CD8-positive, alpha-beta memory T cell (primary cell): Measurements from ENCODE around the gene SIL1. TPM values are rescaled to one million over a fixed set of nuclear protein-coding genes. Genes with fewer than 3 reads are reported as not detected.

Experiments used
- CTCF ChIA-PET: fragments of 350-600 bp; sonication (Branson Sonifier 250); formaldehyde crosslinking; loops from one replicate; lab custom pipeline; 2021; ENCODE audit warnings: antibody characterized with exemption; lab: Charles Lee
- POLR2A ChIA-PET: fragments of 350-600 bp; sonication (Branson Sonifier 250); formaldehyde crosslinking; loops from one replicate; lab custom pipeline; 2021; ENCODE audit warnings: antibody characterized with exemption; lab: Charles Lee
- DNase-seq, 5 donors: peaks; one replicate each; pipeline versions ENCODE4 v3.0.0 to v3.0.0-alpha.2; 2020 to 2022; ENCODE audit warnings: mixed read lengths in 1 of 5
- H3K27ac ChIP-seq: one replicate; pipeline ENCODE4 v1.7.0; 2013; ENCODE audit warnings: low read depth, mild to moderate bottlenecking, low read length, moderate library complexity
- H3K27me3 ChIP-seq: 2 replicates; pipeline ENCODE4 v1.7.0; 2013; ENCODE audit warnings: low read length, mild to moderate bottlenecking; ENCODE audit not compliant: insufficient read depth, poor library complexity, severe bottlenecking
- H3K36me3 ChIP-seq: 2 replicates; pipeline ENCODE4 v1.7.0; 2013; ENCODE audit warnings: mild to moderate bottlenecking, low read length, moderate library complexity; ENCODE audit not compliant: insufficient read depth
- H3K4me1 ChIP-seq: 2 replicates; pipeline ENCODE4 v1.7.0; 2013; ENCODE audit warnings: mild to moderate bottlenecking, low read length, moderate library complexity; ENCODE audit not compliant: insufficient read depth
- H3K4me3 ChIP-seq: 2 replicates; pipeline ENCODE4 v1.7.0; 2013; ENCODE audit warnings: mild to moderate bottlenecking, low read length
- H3K9me3 ChIP-seq: 2 replicates; pipeline ENCODE4 v1.7.0; 2013; ENCODE audit warnings: mild to moderate bottlenecking, low read length
- H3K27ac Mint-ChIP-seq, 8 donors: one replicate each; pipeline ENCODE4 v1.8.0; 2020 to 2021; ENCODE audit warnings: mixed read lengths in 8 of 8, mild to moderate bottlenecking in 6 of 8, inconsistent platforms in 3 of 8, moderate library complexity in 3 of 8
- H3K27me3 Mint-ChIP-seq, 2 donors: one replicate each; pipeline ENCODE4 v1.8.0; 2020 to 2021; ENCODE audit warnings: mixed read lengths in 2 of 2, mild to moderate bottlenecking in 1 of 2, moderate library complexity in 1 of 2
- H3K36me3 Mint-ChIP-seq, 3 donors: one replicate each; pipeline ENCODE4 v1.8.0; 2020 to 2021; ENCODE audit warnings: mixed read lengths in 3 of 3, inconsistent platforms in 1 of 3, mild to moderate bottlenecking in 1 of 3
- H3K4me1 Mint-ChIP-seq, 3 donors: one replicate each; pipeline ENCODE4 v1.8.0; 2020 to 2021; ENCODE audit warnings: mixed read lengths in 3 of 3, inconsistent platforms in 1 of 3, mild to moderate bottlenecking in 1 of 3
- H3K4me3 Mint-ChIP-seq, 7 donors: one replicate each; pipeline ENCODE4 v1.8.0; 2020 to 2021; ENCODE audit warnings: mixed read lengths in 7 of 7, mild to moderate bottlenecking in 6 of 7, moderate library complexity in 4 of 7, inconsistent platforms in 2 of 7
- H3K9me3 Mint-ChIP-seq, 5 donors: one replicate each; pipeline ENCODE4 v1.8.0; 2020 to 2022; ENCODE audit warnings: mixed read lengths in 5 of 5, mild to moderate bottlenecking in 3 of 5, moderate library complexity in 2 of 5, inconsistent platforms in 1 of 5
- polyA plus RNA-seq: library from polyadenylated mRNA; unstranded; fragments of 300-500 nt; fragmentation: Illumina TruSeq; gene quantifications from one replicate; pipeline ENCODE4 v1.2.3, GENCODE V29; 2021
- total RNA-seq, 2 experiments: library from RNA; stranded (reverse); gene quantifications; one replicate each; pipeline ENCODE4 v1.2.3, GENCODE V29; 2021

SIL1 gene
- total and polyA plus RNA-seq, 3 experiments from 2014 or later = 15.0 to 27.5 (median 26.6) TPM

DNA sequence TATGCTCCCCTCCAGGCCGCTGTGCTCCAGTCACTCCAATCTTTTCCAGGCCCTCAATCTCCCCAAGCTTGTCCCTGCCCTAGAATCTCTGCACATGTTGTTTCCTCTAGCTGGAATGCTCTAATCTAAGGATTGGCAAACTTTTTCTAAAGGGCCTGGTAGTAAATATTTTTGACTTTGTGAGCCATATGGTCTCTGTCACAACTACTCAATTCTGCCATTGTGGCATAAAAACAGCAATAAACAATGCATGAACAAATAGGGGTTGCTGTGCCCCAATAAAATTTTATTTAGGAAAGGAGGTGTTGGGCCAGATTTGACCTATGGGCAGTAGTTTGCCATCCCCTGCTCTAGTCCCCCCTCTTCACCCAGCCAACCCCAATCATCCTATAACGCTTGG is 172.5 kb downstream of the SIL1 start:
- Mint-ChIP-seq H3K4me3 (no peak overlapping the region), H3K4me1 (no peaks in the 10 kb centered on the region), H3K9me3 (no peaks in the 10 kb centered on the region), H3K36me3 (peaks cover 0 to 32% (median 19%) of the 10 kb centered on the region in 3 donors), H3K27me3 (no peaks in the 10 kb centered on the region), H3K27ac (no peak overlapping the region)
- ChIA-PET CTCF (no interaction called here), POLR2A (no interaction called here)
- Histone ChIP-seq H3K9me3 (no peaks in the 10 kb centered on the region), H3K36me3 (no peaks in the 10 kb centered on the region), H3K4me3 (no peak overlapping the region), H3K4me1 (no peaks in the 10 kb centered on the region), H3K27me3 (no peaks in the 10 kb centered on the region), H3K27ac (no peak overlapping the region)
- DNase-seq = no peak

DNA sequence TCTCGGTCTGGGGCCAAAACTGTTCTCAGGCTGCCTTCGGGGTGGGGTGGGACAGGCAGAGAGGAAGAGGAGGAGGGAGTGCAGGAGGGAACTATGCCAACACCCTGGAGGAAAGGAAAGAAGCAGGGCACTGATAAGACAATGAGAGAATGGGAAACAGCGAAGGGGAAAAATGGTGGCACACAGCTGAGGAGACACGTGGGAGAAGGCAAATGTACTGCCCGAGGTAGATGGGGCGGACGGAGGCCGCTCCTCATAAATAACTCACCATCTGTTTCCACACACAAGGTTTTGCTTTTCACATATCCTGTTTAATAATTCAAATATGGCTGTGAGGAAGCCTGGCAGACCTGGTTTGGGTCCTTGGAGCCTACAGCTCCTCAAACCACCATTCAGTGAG is 174.9 kb downstream of the SIL1 start:
- Mint-ChIP-seq H3K27me3 (no peaks in the 10 kb centered on the region), H3K4me1 (no peaks in the 10 kb centered on the region), H3K27ac (no peak overlapping the region), H3K4me3 (no peak overlapping the region), H3K36me3 (peaks cover 7 to 53% (median 36%) of the 10 kb centered on the region in 3 donors), H3K9me3 (no peaks in the 10 kb centered on the region)
- CTCF ChIA-PET = no interaction called here
- no peaks in the 10 kb centered on the region for H3K36me3 ChIP-seq
- no peaks in the 10 kb centered on the region for H3K27me3 ChIP-seq
- no peak overlapping the region for H3K4me3 ChIP-seq
- no peak for DNase-seq
- no peaks in the 10 kb centered on the region for H3K9me3 ChIP-seq
- no peak overlapping the region for H3K27ac ChIP-seq
- POLR2A ChIA-PET = no interaction called here
- no peaks in the 10 kb centered on the region for H3K4me1 ChIP-seq

DNA sequence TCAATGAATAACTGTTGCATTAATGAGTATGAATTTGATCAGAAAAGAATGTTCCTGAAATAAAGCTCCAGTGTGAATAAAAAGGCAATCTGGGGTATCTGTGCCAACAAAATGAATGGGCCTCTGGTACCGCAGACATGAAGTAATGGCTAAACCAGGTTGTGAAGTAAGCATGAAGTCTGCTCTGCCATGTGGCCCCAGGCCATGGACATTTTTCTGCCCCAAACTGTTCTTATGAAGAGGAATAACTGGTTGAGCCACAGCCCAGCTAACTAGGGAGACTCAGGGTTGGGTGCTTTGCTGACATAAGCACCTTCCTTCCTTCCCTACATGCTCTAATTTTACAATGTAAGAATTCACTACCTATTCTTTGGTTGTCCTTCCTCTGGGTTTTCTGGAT is 175.6 kb downstream of the SIL1 start:
- no peaks in the 10 kb centered on the region for H3K4me1 ChIP-seq
- no peak overlapping the region for H3K4me3 ChIP-seq
- no peak overlapping the region for H3K27ac ChIP-seq
- H3K9me3 Mint-ChIP-seq = no peaks in the 10 kb centered on the region
- no peak for DNase-seq
- H3K9me3 ChIP-seq = no peaks in the 10 kb centered on the region
- ChIA-PET CTCF (no interaction called here), POLR2A (no interaction called here)
- no peak overlapping the region for H3K27ac Mint-ChIP-seq
- H3K27me3 ChIP-seq = no peaks in the 10 kb centered on the region
- H3K4me1 Mint-ChIP-seq = no peaks in the 10 kb centered on the region
- H3K27me3 Mint-ChIP-seq = no peaks in the 10 kb centered on the region
- no peak overlapping the region for H3K4me3 Mint-ChIP-seq
- H3K36me3 Mint-ChIP-seq = peaks cover 14 to 55% (median 39%) of the 10 kb centered on the region in 3 donors
- H3K36me3 ChIP-seq = no peaks in the 10 kb centered on the region

DNA sequence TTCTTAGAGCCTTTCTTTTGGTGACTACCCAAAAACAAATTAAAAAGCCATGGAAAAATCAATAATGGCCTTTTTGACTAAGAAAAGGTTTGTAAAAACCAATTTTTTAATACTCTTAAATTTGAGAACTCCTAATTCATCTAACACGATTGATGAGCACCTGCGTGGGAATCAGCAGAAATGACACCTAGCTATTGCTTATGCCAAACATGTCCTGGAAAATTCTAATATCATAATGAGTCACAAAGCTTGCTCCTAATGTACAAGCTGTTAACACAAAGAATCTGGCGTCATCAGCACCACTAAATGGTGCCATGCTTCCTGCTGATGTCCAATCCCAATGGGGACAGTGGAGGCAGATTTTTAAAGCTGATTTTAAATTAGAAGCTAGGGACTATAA is 176.8 kb downstream of the SIL1 start:
- CTCF ChIA-PET = no interaction called here
- peaks cover 18 to 60% (median 43%) of the 10 kb centered on the region in 3 donors for H3K36me3 Mint-ChIP-seq
- POLR2A ChIA-PET = no interaction called here

DNA sequence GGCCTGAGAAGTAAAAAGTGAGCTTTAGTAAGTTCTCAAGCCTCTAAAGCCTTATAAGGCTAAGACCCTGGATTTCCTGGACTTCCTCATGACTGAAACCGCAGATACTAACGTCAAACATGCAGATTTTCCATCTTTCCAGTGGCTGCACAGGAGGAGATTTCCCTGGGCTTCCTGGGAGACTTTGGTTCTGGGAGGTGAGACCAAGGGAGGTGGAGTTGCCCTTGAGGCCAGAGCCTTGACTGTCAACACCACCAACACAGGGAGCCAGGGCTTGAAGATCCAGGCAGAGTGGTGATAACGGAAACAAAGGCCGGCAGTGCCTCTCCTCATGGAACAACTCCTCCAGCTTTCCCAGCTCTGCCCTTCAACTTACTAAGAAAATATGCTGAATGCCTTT is 178.3 kb downstream of the SIL1 start:
- Mint-ChIP-seq H3K36me3 (peaks cover 27 to 60% (median 51%) of the 10 kb centered on the region in 3 donors), H3K4me3 (no peak overlapping the region), H3K27me3 (no peaks in the 10 kb centered on the region), H3K27ac (no peak overlapping the region), H3K9me3 (no peaks in the 10 kb centered on the region), H3K4me1 (no peaks in the 10 kb centered on the region)
- H3K27me3 ChIP-seq = no peaks in the 10 kb centered on the region
- H3K27ac ChIP-seq = no peak overlapping the region
- CTCF ChIA-PET = no interaction called here
- POLR2A ChIA-PET = no interaction called here
- H3K4me1 ChIP-seq = no peaks in the 10 kb centered on the region
- H3K4me3 ChIP-seq = no peak overlapping the region
- no peak for DNase-seq
- H3K9me3 ChIP-seq = no peaks in the 10 kb centered on the region
- H3K36me3 ChIP-seq = no peaks in the 10 kb centered on the region

More for the DNA sequence above, 176.8 kb downstream of the SIL1 start:
- H3K4me1 ChIP-seq = no peaks in the 10 kb centered on the region
- no peak overlapping the region for H3K27ac ChIP-seq
- H3K9me3 ChIP-seq = no peaks in the 10 kb centered on the region
- Mint-ChIP-seq H3K27ac (no peak overlapping the region), H3K9me3 (no peaks in the 10 kb centered on the region), H3K27me3 (no peaks in the 10 kb centered on the region), H3K4me3 (no peak overlapping the region), H3K4me1 (no peaks in the 10 kb centered on the region)
- H3K27me3 ChIP-seq = no peaks in the 10 kb centered on the region
- no peaks in the 10 kb centered on the region for H3K36me3 ChIP-seq
- no peak for DNase-seq
- no peak overlapping the region for H3K4me3 ChIP-seq

DNA sequence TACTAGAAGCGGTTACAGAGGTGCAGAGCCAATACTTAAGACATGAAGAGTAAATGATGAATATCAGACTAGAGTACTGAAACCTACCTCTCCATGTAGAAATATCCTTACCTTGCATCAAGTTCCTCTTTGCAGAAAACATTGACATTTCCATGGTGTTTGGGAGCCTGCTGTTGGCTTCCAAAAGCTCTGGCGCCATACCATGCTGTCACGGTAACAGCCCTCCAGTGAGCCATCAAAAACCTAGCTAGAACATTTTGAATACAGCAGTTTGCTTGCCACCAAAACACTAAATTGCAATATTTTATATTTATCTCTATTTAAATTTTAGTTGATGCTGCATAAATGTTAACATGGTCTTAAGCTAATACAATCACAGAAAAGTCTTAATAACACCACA is 179.0 kb downstream of the SIL1 start:
- H3K36me3 ChIP-seq = no peaks in the 10 kb centered on the region
- DNase-seq = no peak
- ChIA-PET POLR2A (no interaction called here), CTCF (no interaction called here)
- no peaks in the 10 kb centered on the region for H3K27me3 Mint-ChIP-seq
- no peak overlapping the region for H3K4me3 Mint-ChIP-seq
- H3K4me3 ChIP-seq = no peak overlapping the region
- H3K36me3 Mint-ChIP-seq = peaks cover 33 to 62% (median 53%) of the 10 kb centered on the region in 3 donors
- H3K9me3 Mint-ChIP-seq = no peaks in the 10 kb centered on the region
- no peaks in the 10 kb centered on the region for H3K4me1 ChIP-seq
- H3K27ac Mint-ChIP-seq = no peak overlapping the region
- H3K9me3 ChIP-seq = no peaks in the 10 kb centered on the region
- no peaks in the 10 kb centered on the region for H3K4me1 Mint-ChIP-seq
- no peaks in the 10 kb centered on the region for H3K27me3 ChIP-seq
- H3K27ac ChIP-seq = no peak overlapping the region

DNA sequence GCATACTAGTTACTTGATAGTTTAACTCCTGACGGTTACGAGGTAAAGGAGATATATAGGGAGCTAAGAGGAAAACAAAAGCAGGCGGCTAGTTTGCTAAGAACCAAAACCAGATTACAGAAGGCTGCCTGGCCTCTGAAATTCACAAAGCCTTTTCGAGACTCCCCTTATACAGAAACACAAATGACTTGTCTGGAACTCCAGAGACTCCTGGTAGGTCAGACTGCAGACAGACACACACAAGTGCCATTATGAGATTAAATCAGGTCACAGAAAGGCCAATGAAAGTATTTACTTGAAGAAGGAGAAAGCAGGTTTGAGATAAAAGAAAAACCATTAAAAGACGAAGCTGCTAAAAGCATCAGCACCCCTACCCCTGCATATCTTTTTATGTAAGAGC is 180.5 kb downstream of the SIL1 start:
- Histone ChIP-seq H3K4me3 (no peak overlapping the region), H3K27me3 (no peaks in the 10 kb centered on the region), H3K27ac (no peak overlapping the region), H3K4me1 (no peaks in the 10 kb centered on the region), H3K36me3 (no peaks in the 10 kb centered on the region), H3K9me3 (no peaks in the 10 kb centered on the region)
- Mint-ChIP-seq H3K27me3 (no peaks in the 10 kb centered on the region), H3K9me3 (no peaks in the 10 kb centered on the region), H3K4me3 (no peak overlapping the region), H3K36me3 (peaks cover 33 to 62% (median 60%) of the 10 kb centered on the region in 3 donors), H3K4me1 (no peaks in the 10 kb centered on the region), H3K27ac (peak overlapping the region in 1 of 8 donors; percentile 19)
- DNase-seq = no peak
- ChIA-PET CTCF (no interaction called here), POLR2A (no interaction called here)

DNA sequence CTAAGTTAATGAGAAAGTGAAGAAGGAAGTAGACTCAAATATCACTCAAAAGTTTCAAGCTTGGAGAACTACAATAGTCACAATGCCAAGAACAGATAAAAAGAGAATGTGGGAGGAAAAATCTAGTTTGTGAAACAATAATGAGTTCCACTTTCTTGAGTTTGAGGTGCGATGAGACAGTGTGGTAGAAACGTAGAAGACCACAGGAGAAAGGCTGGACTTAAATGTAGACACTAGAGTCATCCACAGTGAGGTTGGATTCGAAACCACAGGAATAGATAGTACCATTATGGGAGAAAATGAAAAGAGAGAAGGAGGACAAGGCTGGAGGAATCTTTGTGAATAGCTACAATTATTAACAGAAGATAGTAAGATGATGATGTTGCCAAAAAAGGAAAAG is 182.0 kb downstream of the SIL1 start:
- ChIA-PET CTCF (no interaction called here), POLR2A (no interaction called here)
- no peak overlapping the region for H3K27ac Mint-ChIP-seq
- H3K9me3 Mint-ChIP-seq = peaks cover 0 to 3% (median 0%) of the 10 kb centered on the region in 5 donors
- Histone ChIP-seq H3K4me3 (no peak overlapping the region), H3K27ac (no peak overlapping the region), H3K9me3 (no peaks in the 10 kb centered on the region), H3K27me3 (no peaks in the 10 kb centered on the region), H3K36me3 (no peaks in the 10 kb centered on the region), H3K4me1 (no peaks in the 10 kb centered on the region)
- H3K4me1 Mint-ChIP-seq = peaks cover 0 to 2% (median 0%) of the 10 kb centered on the region in 3 donors
- H3K4me3 Mint-ChIP-seq = no peak overlapping the region
- no peak for DNase-seq
- no peaks in the 10 kb centered on the region for H3K27me3 Mint-ChIP-seq
- H3K36me3 Mint-ChIP-seq = peaks cover 41 to 60% (median 52%) of the 10 kb centered on the region in 3 donors

DNA sequence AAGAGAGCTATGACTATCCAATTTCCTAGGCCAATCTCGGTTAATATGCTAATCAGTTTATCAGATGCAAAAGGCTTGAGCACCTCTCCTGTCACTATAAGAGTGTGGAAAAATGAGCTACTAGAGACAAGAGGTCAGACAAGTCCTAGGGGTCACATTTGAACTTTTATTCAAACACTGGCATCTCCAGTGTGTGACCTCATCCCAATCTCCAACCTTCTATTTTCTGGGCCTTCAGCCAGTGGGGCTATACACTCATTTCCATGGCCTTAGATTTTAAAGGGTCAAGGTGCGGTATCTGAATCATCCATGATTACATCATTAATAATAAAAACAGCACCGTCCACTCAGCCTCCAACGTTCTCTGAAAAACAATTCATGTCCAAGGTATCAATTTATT is 183.4 kb downstream of the SIL1 start:
- Histone ChIP-seq H3K4me3 (no peak overlapping the region), H3K36me3 (no peaks in the 10 kb centered on the region), H3K9me3 (no peaks in the 10 kb centered on the region), H3K27me3 (no peaks in the 10 kb centered on the region), H3K4me1 (no peaks in the 10 kb centered on the region), H3K27ac (no peak overlapping the region)
- POLR2A ChIA-PET = no interaction called here
- Mint-ChIP-seq H3K27me3 (no peaks in the 10 kb centered on the region), H3K4me1 (peaks cover 0 to 2% (median 0%) of the 10 kb centered on the region in 3 donors), H3K9me3 (peaks cover 0 to 3% (median 0%) of the 10 kb centered on the region in 5 donors), H3K4me3 (no peak overlapping the region), H3K36me3 (peaks cover 40 to 46% (median 40%) of the 10 kb centered on the region in 3 donors), H3K27ac (no peak overlapping the region)
- CTCF ChIA-PET = no interaction called here
- DNase-seq = no peak
